HepG2 (cell line): Measurements from ENCODE around the gene SEPTIN12. TPM values are rescaled to one million over a fixed set of nuclear protein-coding genes. Genes with fewer than 3 reads are reported as not detected.

Experiments
- ATAC-seq: fragments of 200-7000 bp; cut with Tn5 transposase; 3 replicates; pipeline ENCODE4 v1.9.1; 2020; ENCODE audit warnings: mild to moderate bottlenecking, moderate library complexity
- BruUV-seq: library from RNA; stranded (reverse); fragments of 400-500 nt; replicated peaks from 2 replicates; lab custom pipeline; 2021; lab: Mats Ljungman, UMichigan
- CTCF ChIA-PET: fragments of 300-600 bp; formaldehyde crosslinking; extraction: SDS; loops from one replicate; lab custom pipeline; 2021; ENCODE audit warnings: low total read pairs, inconsistent platforms, low intra/inter-chr PET ratio; lab: Yijun Ruan, JAX
- POLR2A ChIA-PET: fragments of 350-600 bp; sonication (Branson Sonifier 250); formaldehyde crosslinking; loops from one replicate; lab custom pipeline; 2020; ENCODE audit warnings: antibody characterized with exemption, inconsistent platforms; lab: Yijun Ruan, JAX
- DNase-seq: peaks from one replicate; pipeline ENCODE4 v3.0.0-alpha.2; 2015; ENCODE audit warnings: low spot score
- FAIRE-seq: peaks from 3 replicates; lab custom pipeline; 2011; peaks lifted over from hg19 to GRCh38; lab: Jason Lieb, UNC
- H2AFZ ChIP-seq: one replicate; pipeline ENCODE4 v1.6.1; 2011; ENCODE audit warnings: low read length, inconsistent platforms
- H3K27ac ChIP-seq: fragments of 300-600 bp; 3 replicates; pipeline ENCODE4 v1.8.0; 2011; ENCODE audit warnings: mixed run types, mild to moderate bottlenecking, mixed read lengths, low read length, inconsistent platforms; ENCODE audit not compliant: insufficient read depth; ENCODE audit errors: extremely low read length
- H3K27me3 ChIP-seq, 2 experiments: fragments of 200-600 bp in 1 of 2; 2 replicates in 1 of 2; 3 replicates in 1 of 2; pipeline versions ENCODE4 v1.6.0 to v1.8.0; 2011; ENCODE audit warnings: low read length in 2 of 2, mild to moderate bottlenecking in 2 of 2, moderate library complexity in 2 of 2, inconsistent platforms in 1 of 2; ENCODE audit not compliant: insufficient read depth in 2 of 2, control insufficient read depth in 1 of 2
- H3K36me3 ChIP-seq, 2 experiments: fragments of 200-600 bp in 1 of 2; replicated peaks in 1 of 2; 2 replicates in 1 of 2; 3 replicates in 1 of 2; pipeline versions ENCODE4 v1.5.1 to v1.8.0; 2011; ENCODE audit warnings: low read length in 2 of 2, inconsistent platforms in 1 of 2; ENCODE audit not compliant: insufficient read depth in 2 of 2, control insufficient read depth in 1 of 2
- H3K4me1 ChIP-seq: 2 replicates; pipeline ENCODE4 v1.5.1; 2012; ENCODE audit warnings: low read length, inconsistent platforms; ENCODE audit not compliant: insufficient read depth
- H3K4me2 ChIP-seq: 2 replicates; pipeline ENCODE4 v1.6.0; 2011; ENCODE audit warnings: low read depth, low read length, inconsistent platforms
- H3K4me3 ChIP-seq, 3 experiments: fragments of 200-600 bp in 1 of 3; sonication (generic), shearing (Covaris generic) in 1 of 3; replicated peaks in 1 of 3; 2 replicates each; pipeline ENCODE4 v1.5.1; 2011 to 2016; ENCODE audit warnings: low read length in 3 of 3, inconsistent platforms in 2 of 3, low read depth in 2 of 3, mild to moderate bottlenecking in 2 of 3, control low read depth in 1 of 3, mixed read lengths in 1 of 3; ENCODE audit not compliant: insufficient read depth in 1 of 3
- H3K79me2 ChIP-seq: one replicate; pipeline ENCODE4 v1.6.1; 2011; ENCODE audit warnings: low read length, inconsistent platforms; ENCODE audit not compliant: insufficient read depth
- H3K9ac ChIP-seq: 2 replicates; pipeline ENCODE4 v1.6.0; 2011; ENCODE audit warnings: mild to moderate bottlenecking, low read depth, low read length, inconsistent platforms; ENCODE audit not compliant: insufficient read depth
- H3K9me3 ChIP-seq: 2 replicates; pipeline ENCODE4 v1.5.1; 2012; ENCODE audit warnings: mild to moderate bottlenecking, low read length
- H4K20me1 ChIP-seq: 2 replicates; pipeline ENCODE4 v1.6.0; 2011; ENCODE audit warnings: inconsistent platforms, mild to moderate bottlenecking, low read length, moderate library complexity; ENCODE audit not compliant: insufficient read depth
- CBX1 ChIP-seq: IDR thresholded peaks from one replicate; pipeline ENCODE4 v1.6.1; 2016; ENCODE audit warnings: antibody characterized with exemption, low read depth
- DNMT3B ChIP-seq: conservative IDR thresholded peaks from 2 replicates; pipeline ENCODE4 v1.6.1; 2016; ENCODE audit warnings: missing biosample characterization, control low read depth
- HCFC1 ChIP-seq: fragments of 150-350 bp; IDR thresholded peaks from 2 replicates; pipeline ENCODE4 v1.6.1; 2014; ENCODE audit warnings: low read depth, low read length
- ZNF768 ChIP-seq: sonication (generic); formaldehyde crosslinking; IDR thresholded peaks from 2 replicates; pipeline ENCODE4 v1.4.0; 2020; ENCODE audit warnings: missing genetic modification reagents
- ZSCAN25 ChIP-seq: sonication (generic); formaldehyde crosslinking; IDR thresholded peaks from 2 replicates; pipeline ENCODE4 v1.8.0; 2022; ENCODE audit warnings: mild to moderate bottlenecking, missing genetic modification reagents
- WGBS: methylation state at CpG from one replicate; pipeline ENCODE4 v1.1.6; 2017; ENCODE audit warnings: low lambda C conversion rate; 5-methylcytosine and 5-hydroxymethylcytosine counted together
- in situ Hi-C: cut with HindIII; loops from 2 replicates; pipeline ENCODE4 v1.10.0; 2017; ENCODE audit warnings: low pct_unique_long_range_greater_than_20kb; ENCODE audit not compliant: extremely low pct_ligation_motif_present
- intact Hi-C: fragments of 100-400 bp; cut with micrococcal nuclease; formaldehyde crosslinking; loops from one replicate; pipeline ENCODE4 v1.10.0; 2022; ENCODE audit not compliant: unreplicated experiment
- polyA plus RNA-seq, 8 experiments: library from polyadenylated mRNA; depleted of rRNA in 3 of 8; stranded (reverse) in 7 of 8; unstranded in 1 of 8; fragments of >200 nt; fragmentation: Illumina TruSeq in 4 of 8; extraction: Trizol in 4 of 8; gene quantifications; 2 replicates each; pipeline versions ENCODE4 v1.2.1 to v1.2.3, GENCODE V29; 2011 to 2016; ENCODE audit warnings: low read depth in 4 of 8, missing spikeins in 1 of 8, mixed read lengths in 1 of 8; ENCODE audit not compliant: insufficient read depth in 1 of 8
- total RNA-seq, 5 experiments: library from RNA; depleted of rRNA; stranded (reverse); fragments of >200 nt; fragmentation: Illumina TruSeq; extraction: Trizol; gene quantifications; 2 replicates each; pipeline ENCODE4 v1.2.3, GENCODE V29; 2016; ENCODE audit warnings: low read depth in 1 of 5
- TF ChIP-seq, protein P1 (sequence below): sonication (generic); formaldehyde crosslinking; IDR thresholded peaks from 2 replicates; pipeline ENCODE4 v1.8.0; 2022; ENCODE audit warnings: mild to moderate bottlenecking, missing genetic modification reagents, moderate library complexity
- TF ChIP-seq, protein P2 (sequence below): sonication (generic); formaldehyde crosslinking; IDR thresholded peaks from 2 replicates; pipeline ENCODE4 v1.8.1; 2023; ENCODE audit warnings: mild to moderate bottlenecking, inconsistent platforms, moderate library complexity, missing genetic modification reagents, borderline replicate concordance
- TF ChIP-seq, protein P3 (sequence below), 2 experiments: sonication (generic) in 1 of 2; formaldehyde crosslinking in 1 of 2; IDR thresholded peaks; 2 replicates each; pipeline versions ENCODE4 v1.5.1 to v1.6.1; 2011 to 2020; ENCODE audit warnings: borderline replicate concordance in 1 of 2, low read depth in 1 of 2, low read length in 1 of 2, mild to moderate bottlenecking in 1 of 2, missing genetic modification reagents in 1 of 2, moderate library complexity in 1 of 2
- TF ChIP-seq, protein P4 (sequence below): fragments of 450-650 bp; IDR thresholded peaks from 2 replicates; pipeline ENCODE4 v1.6.1; 2016
- TF ChIP-seq, protein P5 (sequence below), 2 experiments: IDR thresholded peaks; 2 replicates each; pipeline ENCODE4 v1.6.1; 2011 to 2012; ENCODE audit warnings: low read length in 2 of 2, borderline replicate concordance in 1 of 2, low read depth in 1 of 2, mild to moderate bottlenecking in 1 of 2, moderate library complexity in 1 of 2
- TF ChIP-seq, protein P6 (sequence below): sonication (generic); formaldehyde crosslinking; IDR thresholded peaks from 2 replicates; pipeline ENCODE4 v1.8.1; 2023; ENCODE audit warnings: mild to moderate bottlenecking, missing genetic modification reagents, borderline replicate concordance

The SEPTIN12 gene
- total and polyA plus RNA-seq, 2 of the 13 experiments (the other 11 are each of a cell fraction or from before 2014, with no cell fraction given) = 0.22 TPM; not detected in 1

DNA sequence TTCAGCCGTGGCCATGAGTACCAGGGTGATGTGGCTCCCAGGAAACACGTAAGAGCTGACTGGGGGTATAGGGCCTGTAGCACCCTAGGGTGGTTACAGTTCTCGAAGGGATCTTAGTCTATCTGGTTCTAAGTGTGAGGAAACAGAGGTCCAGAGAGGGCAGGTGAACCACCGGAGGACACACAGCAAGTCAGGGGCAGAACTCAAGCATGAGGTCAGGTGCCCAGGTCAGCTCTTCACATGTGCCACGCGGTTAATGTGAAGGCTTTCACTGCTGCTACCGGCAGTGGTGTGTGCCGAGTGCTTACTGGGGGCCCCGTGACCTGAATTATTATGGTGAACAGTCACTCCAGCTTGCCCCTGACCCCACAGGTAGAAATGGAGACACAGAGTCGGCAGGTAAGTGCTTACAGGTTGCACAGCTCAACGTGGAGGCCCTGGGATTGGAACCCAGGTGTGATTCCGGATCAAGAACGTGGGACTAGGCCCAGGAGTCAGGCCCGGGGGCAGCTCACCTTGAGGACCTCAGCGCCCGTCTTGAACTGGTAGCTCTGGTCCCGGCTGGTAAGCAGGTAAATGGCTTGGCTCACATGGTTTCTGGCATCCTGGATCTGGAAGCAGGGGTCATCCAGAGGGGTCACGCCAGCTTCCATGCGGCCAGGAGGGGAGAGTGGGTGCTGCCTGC lies 11.2 kb upstream of the SEPTIN12 start:
- H3K4me3 ChIP-seq = no peak overlapping the region
- intact Hi-C loops (no loop called here), in situ Hi-C loops (no loop called here)
- DNase-seq = no peak
- FAIRE-seq = no peak
- peaks cover 0 to 12% of the 10 kb centered on the region in 2 experiments; a peak in 2 of 5 replicates for H3K36me3 ChIP-seq
- no peaks in the 10 kb centered on the region for H4K20me1 ChIP-seq
- no peaks in the 10 kb centered on the region for H3K79me2 ChIP-seq
- no peak overlapping the region for H3K9ac ChIP-seq
- ChIA-PET CTCF (no interaction called here), POLR2A (interaction anchor here (1.0 to 3.7 kb wide), 2 partner anchors 10 to 65 kb away, joined by 3 to 17 read pairs; partner anchors contain the start of genes ANKS3, DNAAF8 and SEPTIN12)
- peaks cover 24% of the 10 kb centered on the region for H3K4me1 ChIP-seq
- BruUV-seq = no TSS peak
- H3K27ac ChIP-seq = no peak overlapping the region
- H2AFZ ChIP-seq = no peak overlapping the region
- no peaks in the 10 kb centered on the region for H3K9me3 ChIP-seq
- no peak overlapping the region for H3K4me2 ChIP-seq
- H3K27me3 ChIP-seq = no peaks in the 10 kb centered on the region
- 97% methylated on average over 11 of the region's 19 CpGs for WGBS
- no peak for ATAC-seq
- TF ChIP-seq, protein P1, sequence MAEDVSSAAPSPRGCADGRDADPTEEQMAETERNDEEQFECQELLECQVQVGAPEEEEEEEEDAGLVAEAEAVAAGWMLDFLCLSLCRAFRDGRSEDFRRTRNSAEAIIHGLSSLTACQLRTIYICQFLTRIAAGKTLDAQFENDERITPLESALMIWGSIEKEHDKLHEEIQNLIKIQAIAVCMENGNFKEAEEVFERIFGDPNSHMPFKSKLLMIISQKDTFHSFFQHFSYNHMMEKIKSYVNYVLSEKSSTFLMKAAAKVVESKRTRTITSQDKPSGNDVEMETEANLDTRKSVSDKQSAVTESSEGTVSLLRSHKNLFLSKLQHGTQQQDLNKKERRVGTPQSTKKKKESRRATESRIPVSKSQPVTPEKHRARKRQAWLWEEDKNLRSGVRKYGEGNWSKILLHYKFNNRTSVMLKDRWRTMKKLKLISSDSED (CRISPR knock-in tag) = no peak
- TF ChIP-seq, protein P2, sequence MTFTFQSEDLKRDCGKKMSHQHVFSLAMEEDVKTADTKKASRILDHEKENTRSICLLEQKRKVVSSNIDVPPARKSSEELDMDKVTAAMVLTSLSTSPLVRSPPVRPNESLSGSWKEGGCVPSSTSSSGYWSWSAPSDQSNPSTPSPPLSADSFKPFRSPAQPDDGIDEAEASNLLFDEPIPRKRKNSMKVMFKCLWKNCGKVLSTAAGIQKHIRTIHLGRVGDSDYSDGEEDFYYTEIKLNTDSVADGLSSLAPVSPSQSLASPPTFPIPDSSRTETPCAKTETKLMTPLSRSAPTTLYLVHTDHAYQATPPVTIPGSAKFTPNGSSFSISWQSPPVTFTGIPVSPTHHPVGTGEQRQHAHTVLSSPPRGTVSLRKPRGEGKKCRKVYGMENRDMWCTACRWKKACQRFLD (CRISPR knock-in tag) = no peak
- TF ChIP-seq DNMT3B (CRISPR knock-in tag) = no peak
- TF ChIP-seq, protein P3, sequence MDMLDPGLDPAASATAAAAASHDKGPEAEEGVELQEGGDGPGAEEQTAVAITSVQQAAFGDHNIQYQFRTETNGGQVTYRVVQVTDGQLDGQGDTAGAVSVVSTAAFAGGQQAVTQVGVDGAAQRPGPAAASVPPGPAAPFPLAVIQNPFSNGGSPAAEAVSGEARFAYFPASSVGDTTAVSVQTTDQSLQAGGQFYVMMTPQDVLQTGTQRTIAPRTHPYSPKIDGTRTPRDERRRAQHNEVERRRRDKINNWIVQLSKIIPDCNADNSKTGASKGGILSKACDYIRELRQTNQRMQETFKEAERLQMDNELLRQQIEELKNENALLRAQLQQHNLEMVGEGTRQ (IDR thresholded peaks at IDR 0.05; ENCODE audit: low read depth, low read length) = no peak
- TF ChIP-seq, protein P3 (CRISPR knock-in tag; IDR thresholded peaks at IDR 0.05; ENCODE audit: borderline replicate concordance) = no peak
- TF ChIP-seq, protein P4, sequence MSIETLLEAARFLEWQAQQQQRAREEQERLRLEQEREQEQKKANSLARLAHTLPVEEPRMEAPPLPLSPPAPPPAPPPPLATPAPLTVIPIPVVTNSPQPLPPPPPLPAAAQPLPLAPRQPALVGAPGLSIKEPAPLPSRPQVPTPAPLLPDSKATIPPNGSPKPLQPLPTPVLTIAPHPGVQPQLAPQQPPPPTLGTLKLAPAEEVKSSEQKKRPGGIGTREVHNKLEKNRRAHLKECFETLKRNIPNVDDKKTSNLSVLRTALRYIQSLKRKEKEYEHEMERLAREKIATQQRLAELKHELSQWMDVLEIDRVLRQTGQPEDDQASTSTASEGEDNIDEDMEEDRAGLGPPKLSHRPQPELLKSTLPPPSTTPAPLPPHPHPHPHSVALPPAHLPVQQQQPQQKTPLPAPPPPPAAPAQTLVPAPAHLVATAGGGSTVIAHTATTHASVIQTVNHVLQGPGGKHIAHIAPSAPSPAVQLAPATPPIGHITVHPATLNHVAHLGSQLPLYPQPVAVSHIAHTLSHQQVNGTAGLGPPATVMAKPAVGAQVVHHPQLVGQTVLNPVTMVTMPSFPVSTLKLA = peak; percentile 59; the same call in 1 of the 2 replicates
- TF ChIP-seq HCFC1 = no peak
- TF ChIP-seq ZNF768 (CRISPR knock-in tag) = peak; percentile 94
- TF ChIP-seq CBX1 = no peak
- TF ChIP-seq, protein P5, sequence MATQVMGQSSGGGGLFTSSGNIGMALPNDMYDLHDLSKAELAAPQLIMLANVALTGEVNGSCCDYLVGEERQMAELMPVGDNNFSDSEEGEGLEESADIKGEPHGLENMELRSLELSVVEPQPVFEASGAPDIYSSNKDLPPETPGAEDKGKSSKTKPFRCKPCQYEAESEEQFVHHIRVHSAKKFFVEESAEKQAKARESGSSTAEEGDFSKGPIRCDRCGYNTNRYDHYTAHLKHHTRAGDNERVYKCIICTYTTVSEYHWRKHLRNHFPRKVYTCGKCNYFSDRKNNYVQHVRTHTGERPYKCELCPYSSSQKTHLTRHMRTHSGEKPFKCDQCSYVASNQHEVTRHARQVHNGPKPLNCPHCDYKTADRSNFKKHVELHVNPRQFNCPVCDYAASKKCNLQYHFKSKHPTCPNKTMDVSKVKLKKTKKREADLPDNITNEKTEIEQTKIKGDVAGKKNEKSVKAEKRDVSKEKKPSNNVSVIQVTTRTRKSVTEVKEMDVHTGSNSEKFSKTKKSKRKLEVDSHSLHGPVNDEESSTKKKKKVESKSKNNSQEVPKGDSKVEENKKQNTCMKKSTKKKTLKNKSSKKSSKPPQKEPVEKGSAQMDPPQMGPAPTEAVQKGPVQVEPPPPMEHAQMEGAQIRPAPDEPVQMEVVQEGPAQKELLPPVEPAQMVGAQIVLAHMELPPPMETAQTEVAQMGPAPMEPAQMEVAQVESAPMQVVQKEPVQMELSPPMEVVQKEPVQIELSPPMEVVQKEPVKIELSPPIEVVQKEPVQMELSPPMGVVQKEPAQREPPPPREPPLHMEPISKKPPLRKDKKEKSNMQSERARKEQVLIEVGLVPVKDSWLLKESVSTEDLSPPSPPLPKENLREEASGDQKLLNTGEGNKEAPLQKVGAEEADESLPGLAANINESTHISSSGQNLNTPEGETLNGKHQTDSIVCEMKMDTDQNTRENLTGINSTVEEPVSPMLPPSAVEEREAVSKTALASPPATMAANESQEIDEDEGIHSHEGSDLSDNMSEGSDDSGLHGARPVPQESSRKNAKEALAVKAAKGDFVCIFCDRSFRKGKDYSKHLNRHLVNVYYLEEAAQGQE (IDR thresholded peaks at IDR 0.05; ENCODE audit: borderline replicate concordance in 1 of 2, low read depth in 1 of 2, low read length in 2 of 2) = no peak
- TF ChIP-seq, protein P6, sequence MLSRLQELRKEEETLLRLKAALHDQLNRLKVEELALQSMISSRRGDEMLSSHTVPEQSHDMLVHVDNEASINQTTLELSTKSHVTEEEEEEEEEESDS (CRISPR knock-in tag) = no peak
- no peak for TF ChIP-seq ZSCAN25 (CRISPR knock-in tag)
